K562 (cell line): Measurements from ENCODE around the gene ADARB2. TPM values are rescaled to one million over a fixed set of nuclear protein-coding genes. Genes with fewer than 3 reads are reported as not detected.

Source experiments
- RREB1 ChIP-seq: fragments of 250-450 bp; sonication (Bioruptor Pico); IDR thresholded peaks from 2 replicates; pipeline ENCODE4 v1.4.0; 2020
- SETDB1 ChIP-seq: IDR thresholded peaks from one replicate; pipeline ENCODE4 v1.6.1; 2012; ENCODE audit warnings: low read length, control low read depth, inconsistent platforms
- ZNF644 ChIP-seq: fragments of 200-800 bp; sonication (Bioruptor generic); IDR thresholded peaks from 2 replicates; pipeline ENCODE4 v1.6.1; 2016; ENCODE audit warnings: low read depth, missing genetic modification characterization, missing compliant biosample characterization
- polyA plus RNA-seq, 8 experiments: library from polyadenylated mRNA; depleted of rRNA in 4 of 8; stranded (reverse) in 5 of 8; unstranded in 3 of 8; fragments of >200 nt; fragmentation: Nextera tagmentation in 2 of 8; fragmentation: Illumina TruSeq in 1 of 8; extraction: Ambion mirVana in 2 of 8; extraction: Trizol in 1 of 8; gene quantifications; 2 replicates each; pipeline versions ENCODE4 v1.2.1 to v1.2.3, GENCODE V29; 2011 to 2014; ENCODE audit warnings: inconsistent platforms in 1 of 8, missing spikeins in 1 of 8
- total RNA-seq, 7 experiments: library from RNA; depleted of rRNA in 6 of 7; stranded (reverse); fragments of >200 nt in 6 of 7; fragmentation: Illumina TruSeq in 2 of 7; extraction: Trizol in 2 of 7; gene quantifications; 2 replicates each; pipeline versions ENCODE4 v1.2.1 to v1.2.3, GENCODE V29; 2011 to 2021; ENCODE audit warnings: low replicate concordance in 1 of 7

ADARB2 gene
- total and polyA plus RNA-seq, 9 of the 15 experiments (the other 6 are each of a cell fraction or from before 2014, with no cell fraction given) = not detected

DNA sequence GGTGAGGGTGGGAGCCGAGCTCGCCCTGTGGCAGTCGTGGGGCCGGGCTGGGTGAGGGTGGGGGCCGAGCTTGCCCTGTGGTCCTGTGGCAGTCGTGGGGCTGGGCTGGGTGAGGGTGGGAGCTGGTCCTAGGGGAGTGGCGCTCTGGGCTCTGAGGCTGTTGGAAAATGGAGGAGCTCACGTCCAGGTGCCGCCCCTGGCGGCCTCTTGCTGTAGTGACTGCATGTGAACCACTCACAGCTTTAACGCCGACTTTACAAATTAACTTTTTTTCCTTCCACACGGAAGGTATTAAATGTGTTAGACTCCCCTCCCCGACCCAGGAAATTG is 368.5 kb downstream of the ADARB2 start (continued):
- no peak for TF ChIP-seq RREB1 (CRISPR knock-in tag)
- no peak for TF ChIP-seq SETDB1
- no peak for TF ChIP-seq ZNF644 (tag)
